PFSK-1 (cell line): ENCODE data around the gene TRAK1.

ENCODE experiments used
- POLR2AphosphoS5 ChIP-seq: IDR thresholded peaks from 2 replicates; pipeline ENCODE4 v1.6.1; 2012; ENCODE audit warnings: low read depth, mild to moderate bottlenecking, control low read depth, low read length, moderate library complexity
- SIN3A ChIP-seq: IDR thresholded peaks from 2 replicates; pipeline ENCODE4 v1.6.1; 2012; ENCODE audit warnings: mild to moderate bottlenecking, low read length, moderate library complexity, borderline replicate concordance; ENCODE audit not compliant: insufficient read depth

DNA sequence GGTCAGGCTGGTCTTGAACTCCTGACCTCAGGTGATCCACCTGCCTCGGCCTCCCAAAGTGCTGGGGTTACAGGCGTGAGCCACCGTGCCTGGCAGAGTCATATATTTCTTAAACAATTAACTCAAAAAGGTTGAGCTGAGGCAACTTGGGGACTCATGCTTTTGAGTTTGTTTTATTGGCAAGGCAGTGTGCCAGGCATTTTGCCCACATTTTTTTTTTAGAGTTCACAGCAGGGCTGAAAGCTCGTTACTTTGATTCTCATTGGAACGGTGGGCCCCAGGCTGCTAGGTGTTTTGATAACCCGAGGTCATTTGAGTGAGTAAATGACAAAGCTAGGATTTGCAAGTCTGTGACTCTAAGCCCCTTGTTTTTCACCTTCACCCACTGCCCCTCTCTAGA lies 98.6 kb downstream of the TRAK1 start:
- TF ChIP-seq POLR2AphosphoS5: no peak
- TF ChIP-seq SIN3A: no peak
